Prostate gland (tissue), 2 donors: ENCODE measurements around the gene SLC1A1. TPM values are rescaled to one million over a fixed set of nuclear protein-coding genes. Genes with fewer than 3 reads are reported as not detected.

ENCODE experiments used
- DNase-seq: peaks from one replicate; pipeline ENCODE4 v3.0.0-alpha.2; 2019; ENCODE audit warnings: low spot score
- H3K27ac ChIP-seq, 2 donors: fragments of 200-600 bp; sonication (generic); 2 replicates each; pipeline ENCODE4 v1.5.1; 2017 to 2019
- H3K27me3 ChIP-seq: fragments of 200-600 bp; sonication (generic); replicated peaks from 2 replicates; pipeline ENCODE4 v1.5.1; 2019; ENCODE audit not compliant: insufficient read depth
- H3K36me3 ChIP-seq, 2 donors: fragments of 200-600 bp; sonication (generic); 1 replicate in 1 of 2; 2 replicates in 1 of 2; pipeline versions ENCODE4 v1.5.1 to v1.8.1; 2017 to 2019
- H3K4me1 ChIP-seq: fragments of 200-600 bp; sonication (generic); replicated peaks from 2 replicates; pipeline ENCODE4 v1.5.1; 2019
- H3K4me3 ChIP-seq, 2 donors: fragments of 200-600 bp; sonication (generic); 2 replicates each; pipeline ENCODE4 v1.5.1; 2017 to 2019
- H3K9me3 ChIP-seq: fragments of 200-600 bp; sonication (generic); 2 replicates; pipeline ENCODE4 v1.5.1; 2017
- CTCF ChIP-seq, 4 experiments: fragments of 200-600 bp in 2 of 4; fragments of 450-650 bp in 2 of 4; sonication (generic) in 2 of 4; IDR thresholded peaks; 1 replicate in 3 of 4; 2 replicates in 1 of 4; pipeline ENCODE4 v1.5.1; 2016 to 2019; ENCODE audit warnings: antibody characterized with exemption in 4 of 4, mild to moderate bottlenecking in 2 of 4, moderate library complexity in 2 of 4
- POLR2A ChIP-seq: fragments of 450-650 bp; IDR thresholded peaks from one replicate; pipeline ENCODE4 v1.6.1; 2016; ENCODE audit warnings: antibody characterized with exemption, mild to moderate bottlenecking
- POLR2AphosphoS5 ChIP-seq: sonication (generic); formaldehyde crosslinking; IDR thresholded peaks from one replicate; pipeline ENCODE4 v1.6.1; 2017; ENCODE audit warnings: antibody characterized with exemption
- WGBS: methylation state at CpG from one replicate; pipeline ENCODE4 v1.1.5; 2018; 5-methylcytosine and 5-hydroxymethylcytosine counted together
- intact Hi-C: fragments of 100-400 bp; cut with DNase I; formaldehyde crosslinking; loops from one replicate; pipeline ENCODE4 v1.14.2; 2022
- total RNA-seq, 2 donors: library from RNA; depleted of rRNA; stranded (reverse); fragments of >200 nt; gene quantifications; one replicate each; pipeline ENCODE4 v1.1.0, GENCODE V29; 2016

SLC1A1 gene
- total RNA-seq, 2 donors from 2014 or later = 2.9 to 13.1 TPM

- 95% methylated on average over 4 of the region's 4 CpGs for WGBS
- H3K9me3 ChIP-seq = no peaks in the 10 kb centered on the region
- no peaks in the 10 kb centered on the region for H3K27me3 ChIP-seq
- H3K27ac ChIP-seq = no peak overlapping the region
- no peak for DNase-seq
- intact Hi-C loops = no loop called here
- no peaks in the 10 kb centered on the region for H3K4me1 ChIP-seq
- H3K36me3 ChIP-seq = no peaks in the 10 kb centered on the region
- TF ChIP-seq POLR2AphosphoS5 (no peak), POLR2A (no peak), CTCF (IDR thresholded peaks at IDR 0.05) (no peak)
- no peak overlapping the region for H3K4me3 ChIP-seq
Observed at GRCh38 chr9:4510546-4511322, 20.5 kb downstream of the SLC1A1 start.

- H3K4me1 ChIP-seq = no peaks in the 10 kb centered on the region
- no peak overlapping the region for H3K27ac ChIP-seq
- no peak overlapping the region for H3K4me3 ChIP-seq
- TF ChIP-seq POLR2A = no peak
- TF ChIP-seq CTCF (IDR thresholded peaks at IDR 0.05) = no peak
- no peak for TF ChIP-seq POLR2AphosphoS5
- H3K9me3 ChIP-seq = no peaks in the 10 kb centered on the region
- DNase-seq = no peak
- intact Hi-C loops = no loop called here
- no peaks in the 10 kb centered on the region for H3K36me3 ChIP-seq
- H3K27me3 ChIP-seq = no peaks in the 10 kb centered on the region
- 90% methylated on average over 8 of the region's 8 CpGs for WGBS
Observed at GRCh38 chr9:4514252-4515128, 24.2 kb downstream of the SLC1A1 start.

GRCh38 chr9:4515958-4516375, 25.7 kb downstream of the SLC1A1 start:
- H3K9me3 ChIP-seq = no peaks in the 10 kb centered on the region
- no peaks in the 10 kb centered on the region for H3K36me3 ChIP-seq
- H3K4me1 ChIP-seq = no peaks in the 10 kb centered on the region
- DNase-seq = no peak
- 6% methylated on average over 1 of the region's 1 CpG for WGBS
- intact Hi-C loops = no loop called here
- TF ChIP-seq POLR2A (no peak), CTCF (IDR thresholded peaks at IDR 0.05) (no peak), POLR2AphosphoS5 (no peak)
- H3K4me3 ChIP-seq = no peak overlapping the region
- no peak overlapping the region for H3K27ac ChIP-seq
- no peaks in the 10 kb centered on the region for H3K27me3 ChIP-seq

GRCh38 chr9:4517274-4517673, 27.0 kb downstream of the SLC1A1 start:
- no peaks in the 10 kb centered on the region for H3K36me3 ChIP-seq
- 53% methylated on average over 6 of the region's 6 CpGs for WGBS
- intact Hi-C loops = no loop called here

More at GRCh38 chr9:4517274-4517673, 27.0 kb downstream of the SLC1A1 start:
- Histone ChIP-seq H3K27ac (no peak overlapping the region), H3K4me1 (no peaks in the 10 kb centered on the region), H3K9me3 (no peaks in the 10 kb centered on the region), H3K27me3 (no peaks in the 10 kb centered on the region), H3K4me3 (no peak overlapping the region)
- no peak for DNase-seq
- no peak for TF ChIP-seq POLR2A
- TF ChIP-seq POLR2AphosphoS5 = no peak
- TF ChIP-seq CTCF (IDR thresholded peaks at IDR 0.05) = no peak
